ENCODE measurements around the gene EPS8L2. TPM values are rescaled to one million over a fixed set of nuclear protein-coding genes. Genes with fewer than 3 reads are reported as not detected.
A peak's percentile ranks its signal among the peaks of the same experiment; 100 is the strongest.

EPS8L2 gene
- total and polyA plus RNA-seq, 2 of the 8 experiments (the other 6 are each of a cell fraction or from before 2014, with no cell fraction given): 38.5 to 57.0 TPM

GRCh38 chr11:694563-695287 is 11.3 kb upstream of the EPS8L2 start, which contains the start of gene DEAF1:
DEAF1 (minus strand) TSS chr11:695222; CDS start chr11:695047, 175 bp downstream.
- FAIRE-seq (peak; percentile 63), DNase-seq (ENCODE audit: low read depth in 1 of 2, low spot score in 2 of 2) (peak; percentile 96 to 99)
- peaks cover 0 to 30% (median 11%) of the 10 kb centered on the region in 4 experiments; a peak in 6 of 7 replicates for H3K4me1 ChIP-seq (replicated peaks in 1 of 4; ENCODE audit: control insufficient read depth in 3 of 4, insufficient read depth in 4 of 4, low read length in 3 of 4)
- H3K27ac ChIP-seq (ENCODE audit: low read depth, low read length): peak within 1 kb of the TSS; percentile 97
- H3K4ac ChIP-seq (replicated peaks; ENCODE audit: insufficient read length, low read depth, low read length): peak within 1 kb of the TSS; percentile 98
- H3K14ac ChIP-seq (ENCODE audit: insufficient read length): no peak within 1 kb of the TSS
- no peak within 1 kb of the TSS; the same call in 1 of the 2 replicates for H2BK15ac ChIP-seq (ENCODE audit: low read length)
- POLR2A ChIA-PET (ENCODE audit: partially characterized antibody): interaction anchor here (1.0 to 3.2 kb wide), 10 partner anchors 10 to 125 kb away, joined by 4 to 16 read pairs (median 9); partner anchors contain the start of genes PNPLA2 and TALDO1
- peaks cover 7% of the 10 kb centered on the region; the same call in 1 of the 2 replicates for H3K23me2 ChIP-seq (ENCODE audit: low read depth, low read length)
- H2BK5ac ChIP-seq (ENCODE audit: low read depth, low read length): peak within 1 kb of the TSS; percentile 99
- peaks cover 10 to 12% of the 10 kb centered on the region in 2 experiments for H4K20me1 ChIP-seq (replicated peaks in 1 of 2; ENCODE audit: control insufficient read depth in 1 of 2, insufficient read depth in 2 of 2, low read length in 2 of 2)
- H3K27me3 ChIP-seq (replicated peaks in 1 of 4; ENCODE audit: control insufficient read depth in 3 of 4, extremely low read depth in 1 of 4, insufficient read depth in 3 of 4, low read length in 3 of 4): no peaks in the 10 kb centered on the region
- no peak within 1 kb of the TSS for H2BK20ac ChIP-seq (ENCODE audit: low read length)
- H3K23ac ChIP-seq (ENCODE audit: insufficient read length): no peak within 1 kb of the TSS
- H2AFZ ChIP-seq (ENCODE audit: low read length): no peak within 1 kb of the TSS; the same call in 1 of the 2 replicates
- H3K9me3 ChIP-seq (ENCODE audit: insufficient read depth in 2 of 2, low read depth in 1 of 2, low read length in 1 of 2): peaks cover 0 to 2% of the 10 kb centered on the region in 2 experiments; a peak in 1 of 4 replicates
- H3K4me3 ChIP-seq (ENCODE audit: extremely low read depth in 1 of 4, insufficient read depth in 2 of 4, low read depth in 3 of 4, low read length in 4 of 4): peak within 1 kb of the TSS; percentile 62 to 92 (median 77)
- H3K56ac ChIP-seq (replicated peaks; ENCODE audit: insufficient read length, low read depth, low read length): peak within 1 kb of the TSS; percentile 98
- peak within 1 kb of the TSS; percentile 100 for H3K18ac ChIP-seq (ENCODE audit: extremely low read depth, low read length)
- peaks cover 0 to 3% (median under 1%) of the 10 kb centered on the region in 4 experiments; a peak in 2 of 8 replicates for H3K36me3 ChIP-seq (ENCODE audit: control insufficient read depth in 2 of 4, insufficient read depth in 4 of 4, low read length in 3 of 4)
- peak within 1 kb of the TSS; percentile 99 for H4K8ac ChIP-seq (ENCODE audit: extremely low read depth, insufficient read depth, low read length)
- peak within 1 kb of the TSS; percentile 33 to 65 for H3K4me2 ChIP-seq (ENCODE audit: insufficient read depth in 1 of 2, low read depth in 2 of 2, low read length in 2 of 2)
- CTCF ChIA-PET (ENCODE audit: partially characterized antibody): interaction anchor here (1.3 to 4.9 kb wide), 4 partner anchors 11 to 33 kb away, joined by 3 to 37 read pairs (median 15); partner anchors contain the start of gene EPS8L2
- peak within 1 kb of the TSS; percentile 99 for H4K91ac ChIP-seq (replicated peaks; ENCODE audit: insufficient read length, low read length)
- peaks cover 5 to 33% of the 10 kb centered on the region in 2 experiments; a peak in 3 of 4 replicates for H3K79me2 ChIP-seq (ENCODE audit: control insufficient read depth in 1 of 2, insufficient read depth in 2 of 2, low read length in 2 of 2)
- peaks cover 7% of the 10 kb centered on the region; the same call in 1 of the 2 replicates for H3K79me1 ChIP-seq (ENCODE audit: low read depth, low read length)
- H2AK5ac ChIP-seq (ENCODE audit: low read depth, low read length): 0 out of 2 replicates have a peak within 1 kb of the TSS, but pooled peaks have one; percentile 82
- 13% methylated on average over 16 of the region's 103 CpGs; no CpG with 5 or more reads in 1 of the 2 experiments for WGBS, 2 experiments (ENCODE audit: extremely low coverage in 1 of 2, insufficient coverage in 1 of 2, insufficient read length in 1 of 2, insufficient replicate concordance in 2 of 2, low coverage in 1 of 2, low lambda C conversion rate in 2 of 2, missing lambda C conversion rate in 1 of 2)
- peak within 1 kb of the TSS; percentile 92; the same call in 1 of the 2 replicates for H2BK12ac ChIP-seq (ENCODE audit: low read depth, low read length)
- peak within 1 kb of the TSS; percentile 99 for H4K5ac ChIP-seq (ENCODE audit: insufficient read length, low read depth, low read length)
- peak within 1 kb of the TSS; percentile 94 to 98 (median 98) for H3K9ac ChIP-seq (replicated peaks in 1 of 4; ENCODE audit: extremely low read depth in 1 of 4, low read depth in 3 of 4, low read length in 3 of 4)
- H2BK120ac ChIP-seq (replicated peaks; ENCODE audit: low read depth, low read length): no peak within 1 kb of the TSS
- peak; percentile 79; the same call in 1 of the 2 replicates for TF ChIP-seq YY1 (IDR thresholded peaks at IDR 0.05; ENCODE audit: low read depth, low read length)
- peak; percentile 18; the same call in 1 of the 2 replicates for TF ChIP-seq PHF8 (conservative IDR thresholded peaks at IDR 0.05; ENCODE audit: low read depth, low read length)
- peak; percentile 55 for TF ChIP-seq USF2 (IDR thresholded peaks at IDR 0.05; ENCODE audit: low read length)
- 0 out of 2 replicates have a peak, but pooled peaks have one; percentile 26 for TF ChIP-seq ATF3 (IDR thresholded peaks at IDR 0.05; ENCODE audit: insufficient read depth, low read depth, low read length)
- TF ChIP-seq NANOG (IDR thresholded peaks at IDR 0.05; ENCODE audit: insufficient read depth, low read depth, low read length, poor library complexity, severe bottlenecking): no peak
- no peak for TF ChIP-seq BRCA1 (IDR thresholded peaks at IDR 0.05; ENCODE audit: low read depth, low read length)
- TF ChIP-seq KDM1A (IDR thresholded peaks at IDR 0.05; ENCODE audit: borderline replicate concordance, low read length): no peak
- no peak for TF ChIP-seq GTF2F1 (IDR thresholded peaks at IDR 0.05; ENCODE audit: borderline replicate concordance, low read depth, low read length)

Measured in H1 (cell line).